ENCODE results near the gene RPP21.

RPP21 gene

DNA sequence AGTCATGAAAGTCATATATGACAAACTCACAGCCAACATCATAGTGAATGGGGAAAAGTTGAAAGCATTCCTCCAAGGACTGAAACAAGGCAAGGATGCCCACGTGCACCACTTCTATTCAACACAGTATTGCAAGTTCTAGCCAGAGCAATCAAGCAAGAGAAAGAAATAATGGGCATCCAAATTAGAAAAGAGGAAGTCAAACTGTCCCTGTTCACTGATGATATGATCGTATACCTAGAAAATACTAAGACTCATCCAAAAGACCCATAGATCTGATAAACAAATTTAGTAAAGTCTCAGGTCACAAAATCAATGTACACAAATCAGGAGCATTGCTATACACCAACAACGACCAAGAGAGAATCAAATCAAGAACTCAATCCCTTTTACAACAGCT lies 41.2 kb downstream of the RPP21 start:
- DNase-seq (ENCODE audit: low read depth) = no peak
- no peak overlapping the region for H3K4me3 ChIP-seq (ENCODE audit: control insufficient read depth, low read depth, low read length)
- TF ChIP-seq, protein P1, sequence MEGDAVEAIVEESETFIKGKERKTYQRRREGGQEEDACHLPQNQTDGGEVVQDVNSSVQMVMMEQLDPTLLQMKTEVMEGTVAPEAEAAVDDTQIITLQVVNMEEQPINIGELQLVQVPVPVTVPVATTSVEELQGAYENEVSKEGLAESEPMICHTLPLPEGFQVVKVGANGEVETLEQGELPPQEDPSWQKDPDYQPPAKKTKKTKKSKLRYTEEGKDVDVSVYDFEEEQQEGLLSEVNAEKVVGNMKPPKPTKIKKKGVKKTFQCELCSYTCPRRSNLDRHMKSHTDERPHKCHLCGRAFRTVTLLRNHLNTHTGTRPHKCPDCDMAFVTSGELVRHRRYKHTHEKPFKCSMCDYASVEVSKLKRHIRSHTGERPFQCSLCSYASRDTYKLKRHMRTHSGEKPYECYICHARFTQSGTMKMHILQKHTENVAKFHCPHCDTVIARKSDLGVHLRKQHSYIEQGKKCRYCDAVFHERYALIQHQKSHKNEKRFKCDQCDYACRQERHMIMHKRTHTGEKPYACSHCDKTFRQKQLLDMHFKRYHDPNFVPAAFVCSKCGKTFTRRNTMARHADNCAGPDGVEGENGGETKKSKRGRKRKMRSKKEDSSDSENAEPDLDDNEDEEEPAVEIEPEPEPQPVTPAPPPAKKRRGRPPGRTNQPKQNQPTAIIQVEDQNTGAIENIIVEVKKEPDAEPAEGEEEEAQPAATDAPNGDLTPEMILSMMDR (conservative IDR thresholded peaks at IDR 0.05; ENCODE audit: control insufficient read depth, insufficient read depth, low read depth, low read length) = no peak

DNA sequence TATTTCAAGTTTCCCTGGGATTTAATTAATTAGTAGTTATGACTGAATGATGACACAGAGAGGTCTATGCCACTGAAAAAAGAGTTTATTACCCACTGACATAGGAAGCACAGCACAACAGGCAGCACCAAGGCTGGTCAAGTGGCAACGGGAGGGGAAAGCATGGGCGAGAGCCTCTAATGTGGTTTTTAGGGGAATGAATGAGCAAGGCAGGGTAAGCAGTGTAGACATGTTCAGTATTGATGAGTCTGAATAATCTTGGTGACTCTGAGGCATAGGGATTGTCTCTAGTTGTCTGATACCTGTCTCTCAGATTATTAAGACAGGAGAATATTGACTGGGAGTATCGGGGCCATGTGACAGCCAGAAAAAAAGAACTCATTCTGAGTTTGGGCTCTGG lies 46.3 kb downstream of the RPP21 start:
- no peak overlapping the region for H3K4me3 ChIP-seq (ENCODE audit: control insufficient read depth, low read depth, low read length)
- no peak for DNase-seq (ENCODE audit: low read depth)
- TF ChIP-seq, protein P1 (conservative IDR thresholded peaks at IDR 0.05; ENCODE audit: control insufficient read depth, insufficient read depth, low read depth, low read length) = no peak

DNA sequence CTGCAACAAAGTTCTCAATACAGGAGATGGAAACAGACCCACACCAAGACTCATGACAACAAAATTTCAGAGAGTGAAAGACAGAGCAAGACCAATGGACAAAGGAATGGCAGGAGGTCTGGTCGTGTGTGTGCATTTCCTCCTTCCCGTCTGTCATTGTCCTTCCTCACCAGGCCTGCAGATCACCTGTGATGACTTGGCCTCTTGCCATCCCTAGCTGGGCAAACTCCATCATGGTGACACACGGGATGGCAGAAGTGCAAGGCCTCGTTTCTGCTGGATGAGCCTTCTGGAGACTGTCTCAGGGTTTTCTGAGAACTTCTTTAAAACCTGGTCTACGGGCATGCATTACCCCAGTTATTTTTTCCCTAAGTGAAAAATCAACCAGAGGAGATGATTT lies 49.2 kb downstream of the RPP21 start:
- no peak overlapping the region for H3K4me3 ChIP-seq (ENCODE audit: control insufficient read depth, low read depth, low read length)
- DNase-seq (ENCODE audit: low read depth) = no peak
- TF ChIP-seq, protein P1 (conservative IDR thresholded peaks at IDR 0.05; ENCODE audit: control insufficient read depth, insufficient read depth, low read depth, low read length) = no peak

Measured in fibroblast of mammary gland (primary cell).